SK-N-DZ (cell line): ENCODE results near the gene FBXO36. TPM values are rescaled to one million over a fixed set of nuclear protein-coding genes. Genes with fewer than 3 reads are reported as not detected.
A peak's percentile ranks its signal among the peaks of the same experiment; 100 is the strongest.
"Not testable (repeated sequence)": the region's sequence is repeated elsewhere in the genome, so short reads cannot be mapped to it uniquely, and the experiment has no call there.

ENCODE experiments used
- DNase-seq: peaks from one replicate; pipeline ENCODE4 v3.0.0-alpha.2; 2015; ENCODE audit warnings: low spot score
- polyA plus RNA-seq, 2 experiments: library from polyadenylated mRNA; depleted of rRNA; stranded (reverse); fragments of >200 nt; gene quantifications; 2 replicates each; pipeline ENCODE4 v1.2.3, GENCODE V29; 2014

The FBXO36 gene, protein sequence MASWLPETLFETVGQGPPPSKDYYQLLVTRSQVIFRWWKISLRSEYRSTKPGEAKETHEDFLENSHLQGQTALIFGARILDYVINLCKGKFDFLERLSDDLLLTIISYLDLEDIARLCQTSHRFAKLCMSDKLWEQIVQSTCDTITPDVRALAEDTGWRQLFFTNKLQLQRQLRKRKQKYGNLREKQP
- 2.5 and 4.5 TPM in 2 replicates for polyA plus RNA-seq (2014; cell fraction: cytosol; rRNA removed)
- polyA plus RNA-seq (2014; cell fraction: nucleus; rRNA removed), result 2.5 and 3.4 TPM in 2 replicates

DNA sequence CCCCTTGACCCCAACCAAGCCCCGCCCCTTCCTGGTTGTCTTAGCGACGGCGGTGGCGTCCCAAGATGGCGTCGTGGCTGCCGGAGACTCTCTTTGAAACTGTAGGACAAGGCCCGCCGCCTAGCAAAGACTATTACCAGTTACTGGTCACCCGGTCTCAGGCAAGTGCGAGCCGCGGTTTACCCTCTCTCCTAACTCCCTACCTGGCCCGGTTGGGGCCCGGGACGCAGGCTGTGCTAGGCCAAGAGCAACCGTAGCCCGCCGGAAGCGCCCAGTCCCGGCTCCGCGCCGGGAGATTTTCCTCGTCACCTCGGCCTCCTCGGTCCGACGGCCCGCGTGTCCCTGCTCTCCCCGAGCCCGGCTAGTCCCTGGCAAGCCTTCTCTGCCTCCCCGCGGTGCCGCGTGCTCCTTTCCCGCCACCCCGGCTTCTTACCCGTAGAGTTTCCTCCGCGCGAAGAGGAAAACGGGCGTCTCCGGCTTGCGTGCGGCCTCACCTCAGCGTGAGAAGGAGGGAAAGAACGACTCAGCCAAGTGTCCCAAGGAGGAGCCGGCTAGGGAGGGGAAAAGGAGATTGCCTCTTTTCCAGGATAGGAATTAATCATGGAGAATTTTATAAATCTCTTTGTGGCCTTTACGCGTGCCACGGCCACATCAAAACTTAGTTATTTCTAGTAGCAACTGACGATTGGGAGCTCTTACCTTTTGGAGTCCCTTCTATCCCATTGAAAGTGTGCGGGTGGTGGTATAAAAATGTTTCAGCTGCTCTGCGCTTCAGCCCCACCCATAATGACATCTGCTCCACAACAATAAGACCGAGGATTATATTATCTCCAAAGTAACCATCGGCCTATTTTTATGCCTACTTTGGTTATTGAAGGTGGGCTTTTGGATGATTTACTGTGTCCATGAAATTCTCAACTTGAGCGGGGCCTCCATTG is at the start of gene FBXO36:
TSS of gene FBXO36 (plus strand) at position 55 of the 938 bp plus-strand sequence. CDS start at position 66, 11 bp downstream.
- DNase-seq, result peak; percentile 57

DNA sequence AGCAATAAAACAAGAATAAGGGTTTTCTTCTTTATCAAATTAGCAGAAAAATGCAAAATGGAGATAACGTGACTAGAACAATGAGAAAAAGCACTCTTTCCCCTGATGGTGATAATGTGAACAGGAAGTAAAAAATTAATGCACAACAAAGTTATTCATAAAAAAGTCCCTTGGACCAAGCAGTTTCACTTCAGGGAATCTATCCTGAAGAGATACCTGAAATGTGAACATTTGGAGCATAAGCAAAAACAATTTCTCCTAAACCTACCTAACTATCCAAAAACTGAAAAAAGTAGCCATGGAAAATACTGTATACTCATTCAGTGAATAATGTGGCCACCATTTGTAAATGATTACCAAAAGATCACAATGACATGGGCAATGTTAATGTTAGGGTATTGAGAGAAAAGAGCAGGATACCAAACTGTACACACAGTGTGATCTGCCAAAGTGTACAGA is 49.2 kb upstream of the FBXO36 start:
- no peak for DNase-seq

DNA sequence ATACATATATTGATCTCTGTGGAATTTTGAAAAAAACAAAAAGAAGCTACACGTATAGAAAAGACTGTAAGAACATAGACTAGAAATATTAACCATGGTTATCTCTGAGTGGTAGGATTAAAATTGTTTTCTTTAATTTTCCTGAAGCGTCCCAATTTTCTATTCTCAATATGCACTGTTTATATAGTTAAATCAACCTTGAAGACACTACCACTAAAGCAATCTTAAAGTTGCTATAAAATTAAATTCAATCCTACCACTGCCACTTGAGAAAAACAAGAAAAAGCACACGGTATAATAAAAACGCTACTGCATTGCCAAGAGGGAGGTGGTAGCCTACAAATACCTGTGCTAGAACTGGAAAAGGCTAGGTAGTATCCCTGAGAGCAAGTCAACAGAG is 47.7 kb upstream of the FBXO36 start:
- DNase-seq, result no peak

DNA sequence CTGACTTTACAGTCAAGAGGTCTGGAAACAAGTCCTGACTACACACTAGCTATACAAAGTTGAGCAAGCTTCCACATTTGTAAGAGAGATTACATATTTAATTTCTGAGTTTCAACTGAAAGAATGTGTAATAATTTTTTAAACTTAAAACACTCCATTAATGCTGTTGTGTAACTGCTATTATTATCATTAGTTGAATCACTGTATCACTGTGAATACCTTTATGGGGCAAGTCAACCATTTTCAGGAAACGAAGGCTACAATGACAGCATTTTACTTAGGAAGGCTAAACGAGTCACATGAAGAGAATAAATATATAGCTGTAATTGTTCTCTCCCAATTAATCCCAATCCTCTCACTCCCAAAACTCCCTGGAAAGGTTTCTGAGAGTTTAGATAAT is 46.8 kb upstream of the FBXO36 start:
- no peak for DNase-seq

DNA sequence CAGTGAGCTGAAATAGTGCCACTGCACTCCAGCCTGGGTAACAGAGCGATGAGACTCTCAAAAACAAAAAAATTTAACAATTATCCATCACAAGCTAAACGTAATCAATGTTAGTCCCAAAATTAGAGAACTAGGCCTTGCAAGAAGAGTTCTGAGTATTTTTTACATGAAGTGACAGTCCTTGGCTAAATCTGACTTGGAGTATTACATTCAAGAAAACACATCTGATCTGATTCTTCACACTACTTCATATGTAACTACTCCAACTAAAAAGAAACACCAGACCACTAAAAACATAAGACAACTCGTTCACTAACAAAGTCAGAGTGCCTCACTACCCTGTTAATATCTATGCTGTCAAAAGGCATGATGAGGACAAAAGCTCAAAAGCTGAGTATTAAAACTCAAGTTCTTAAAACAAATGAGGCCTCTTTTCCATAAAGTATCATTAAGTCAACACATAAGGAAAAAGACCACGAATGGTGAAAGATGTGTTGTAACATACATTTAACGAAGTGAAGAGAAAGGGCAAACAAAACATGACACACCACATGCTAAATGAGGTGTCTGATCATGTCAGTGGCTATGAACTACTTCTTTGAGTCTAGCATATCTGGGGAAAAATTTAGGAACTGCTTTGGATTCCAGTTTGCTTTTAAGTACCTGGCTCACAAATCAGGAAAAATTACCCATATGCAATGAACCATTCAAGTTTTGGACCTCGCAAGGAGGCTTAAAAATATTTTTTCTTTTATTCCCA is 42.9 kb upstream of the FBXO36 start:
- no peak for DNase-seq

DNA sequence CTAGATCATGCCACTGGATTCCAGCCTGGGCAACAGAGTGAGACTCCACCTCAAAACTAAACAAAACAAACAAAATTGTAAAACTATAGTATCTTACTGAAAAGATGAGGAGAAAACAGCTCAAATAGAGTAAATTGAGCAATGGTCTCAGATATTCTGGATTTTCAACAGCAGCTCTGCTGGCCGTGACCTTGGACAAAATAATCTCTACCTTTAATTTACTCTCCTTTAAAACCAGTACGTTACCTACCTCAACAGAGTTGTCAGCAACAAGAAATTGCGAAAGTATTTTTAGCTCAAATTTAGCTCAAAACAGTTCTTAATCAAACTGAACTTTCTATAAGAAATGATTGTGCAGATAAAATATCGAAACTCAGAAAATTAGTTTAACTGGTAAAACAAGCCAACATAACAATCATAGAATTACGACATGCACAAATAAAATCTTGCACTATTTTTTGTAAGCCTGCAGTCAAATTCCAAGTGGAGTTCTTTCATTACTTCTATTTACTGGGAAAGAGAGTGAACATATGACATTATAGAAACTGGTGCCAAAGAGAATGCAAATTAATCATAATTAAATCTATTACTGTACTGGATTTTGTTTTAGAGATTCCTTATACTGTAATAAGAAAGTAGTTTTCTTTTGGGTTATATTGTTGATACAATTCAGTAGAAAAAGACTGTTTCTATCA is 41.3 kb upstream of the FBXO36 start:
- DNase-seq, result no peak

DNA sequence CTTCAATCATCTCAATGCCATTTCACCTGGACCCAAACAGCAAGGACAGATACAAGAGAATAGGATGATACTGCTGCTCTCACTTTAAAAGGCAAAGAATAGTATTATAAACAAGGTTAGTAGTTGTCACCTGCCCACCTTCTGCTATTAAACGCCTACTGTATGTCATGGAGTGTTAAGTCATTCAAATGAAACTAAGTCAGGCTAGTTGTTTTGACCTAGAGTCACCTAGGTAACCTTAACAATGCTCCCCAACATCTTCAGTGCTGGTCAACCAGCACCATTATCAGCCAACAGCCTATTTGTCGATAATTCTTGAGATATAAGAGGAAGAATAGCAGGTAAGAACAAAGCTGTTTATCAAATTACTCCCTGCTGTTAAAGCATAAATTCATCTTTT is 39.7 kb upstream of the FBXO36 start:
- DNase-seq, result no peak

DNA sequence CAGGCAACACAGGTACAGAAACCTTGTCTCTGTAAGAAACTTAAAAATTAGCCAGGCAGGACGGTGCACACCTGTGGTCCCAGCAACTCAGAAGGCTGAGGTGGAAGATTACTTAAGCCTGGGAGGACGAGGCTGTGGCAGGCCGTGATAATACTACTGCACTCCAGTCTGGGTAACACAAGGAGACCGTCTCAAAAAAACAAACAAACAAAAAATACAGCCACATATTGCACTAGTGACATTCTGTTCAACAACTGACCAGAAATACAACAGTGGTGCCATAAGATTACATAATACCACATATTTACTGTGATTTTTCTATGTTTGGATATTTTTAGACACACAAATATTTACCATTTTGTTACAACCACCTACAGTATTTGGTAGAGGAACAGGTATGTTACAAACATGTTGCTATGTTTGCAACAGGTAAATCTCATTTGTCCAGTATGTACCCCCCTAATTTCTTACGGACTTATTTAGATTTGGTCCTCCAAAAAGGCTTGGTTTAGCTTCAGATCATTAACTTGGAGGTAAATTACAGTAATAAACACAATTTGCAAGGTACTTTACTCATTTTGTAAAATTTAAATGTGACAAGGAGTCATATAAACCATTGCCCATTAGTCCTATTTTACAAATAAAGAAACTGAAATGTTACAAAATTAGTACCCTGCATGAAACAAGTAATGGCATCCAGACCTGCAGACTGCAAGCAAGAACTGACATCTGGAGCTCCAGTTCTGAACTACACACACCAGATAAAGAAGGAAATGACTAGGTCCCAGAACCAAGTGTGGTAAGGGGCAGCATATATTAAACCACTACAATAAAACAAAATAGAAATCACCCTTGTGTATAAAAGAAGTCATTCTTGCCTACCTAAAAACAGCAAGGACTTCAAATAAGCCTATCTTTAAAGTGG is 37.3 kb upstream of the FBXO36 start:
- DNase-seq, result no peak

DNA sequence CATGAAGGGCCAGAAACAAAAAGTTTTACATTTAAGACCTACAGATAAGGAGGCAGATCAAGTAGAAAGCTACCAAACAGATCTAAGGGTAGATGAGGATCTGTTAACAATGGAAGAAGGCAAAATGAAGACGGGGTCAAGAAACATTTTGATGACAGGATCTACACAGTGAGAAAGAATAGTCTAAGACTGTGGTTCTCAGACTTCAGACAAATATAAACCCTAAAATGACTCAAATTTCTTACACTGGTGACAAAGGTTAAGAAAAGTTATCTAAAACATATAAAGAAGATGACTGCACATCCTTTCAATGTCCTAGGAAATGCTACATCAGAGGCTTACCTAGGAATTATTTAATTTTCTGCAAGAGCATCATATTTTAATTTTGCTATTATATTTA is 34.9 kb upstream of the FBXO36 start:
- no peak for DNase-seq

DNA sequence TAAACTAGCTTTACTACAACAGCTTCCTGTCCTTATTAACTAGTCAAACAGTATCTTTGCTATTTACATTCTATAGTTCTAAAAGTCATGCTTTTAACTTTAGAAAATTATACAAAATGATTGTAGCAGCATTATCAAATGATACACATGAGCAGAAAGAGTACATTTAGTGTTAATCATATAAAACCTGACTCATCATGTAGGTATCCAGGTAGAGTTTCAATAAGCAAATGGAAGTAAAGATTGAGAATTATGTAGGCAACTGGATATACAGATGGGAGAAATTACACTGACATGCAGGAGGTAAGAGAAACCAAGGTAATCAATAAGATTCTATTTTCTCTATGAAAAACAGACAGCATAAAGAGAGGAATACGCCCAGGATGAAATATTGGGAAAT is 34.3 kb upstream of the FBXO36 start:
- no peak for DNase-seq

DNA sequence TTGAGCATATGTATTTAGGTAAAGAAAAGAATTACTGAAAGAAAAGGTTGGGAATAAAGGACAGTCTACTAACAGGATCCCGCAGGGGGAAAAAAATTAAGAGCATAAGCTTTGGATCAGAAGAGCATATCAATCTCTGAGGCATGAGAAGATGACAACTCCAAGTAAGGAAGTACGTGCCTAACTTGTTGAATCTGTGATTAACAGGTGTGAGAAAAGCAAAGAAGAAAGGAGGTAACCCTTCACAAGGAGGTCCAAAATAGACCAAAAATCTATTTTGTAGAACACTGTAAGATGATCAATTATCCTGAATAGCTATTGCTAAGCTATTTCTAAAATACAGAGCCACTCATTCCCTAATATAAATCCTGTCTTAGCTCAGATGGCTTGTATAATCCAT is 33.3 kb upstream of the FBXO36 start:
- no peak for DNase-seq

DNA sequence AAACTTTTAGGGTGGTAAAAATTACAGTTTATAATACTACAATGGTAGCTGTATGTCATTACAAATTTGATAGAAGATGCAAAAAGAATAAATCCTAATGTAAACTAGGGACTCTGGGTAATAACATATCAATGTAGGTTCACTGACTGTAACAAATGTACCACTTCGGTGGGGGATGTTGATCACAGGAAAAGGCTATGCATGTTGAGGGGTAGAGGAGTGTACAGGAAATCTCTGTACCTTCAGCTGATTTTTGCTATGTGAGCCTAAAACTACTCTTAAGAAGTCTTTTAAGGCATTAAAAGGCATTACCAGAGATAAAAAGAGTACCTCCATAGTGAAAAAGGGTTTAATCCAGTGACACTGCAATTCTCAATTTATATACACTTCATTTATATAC is 25.4 kb upstream of the FBXO36 start:
- DNase-seq, result no peak

DNA sequence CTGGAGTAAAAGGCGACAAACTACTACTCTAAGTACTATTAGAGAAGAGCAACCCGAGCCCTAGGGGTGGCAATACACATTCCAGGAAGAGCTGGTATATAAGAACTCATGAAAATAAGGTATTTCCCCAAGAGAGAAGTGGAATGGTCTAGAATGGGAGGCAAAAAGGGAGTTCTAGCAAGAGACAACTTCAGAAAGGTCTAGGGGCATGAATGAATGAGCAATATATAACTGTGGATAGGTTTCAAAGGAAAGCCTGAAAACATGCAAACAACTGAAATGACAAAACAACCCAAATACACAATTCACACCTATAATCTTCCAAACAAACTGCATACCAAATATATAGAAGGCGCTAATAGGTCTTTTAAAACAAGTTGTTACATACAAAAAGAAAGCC is 22.7 kb upstream of the FBXO36 start:
- DNase-seq, result no peak

DNA sequence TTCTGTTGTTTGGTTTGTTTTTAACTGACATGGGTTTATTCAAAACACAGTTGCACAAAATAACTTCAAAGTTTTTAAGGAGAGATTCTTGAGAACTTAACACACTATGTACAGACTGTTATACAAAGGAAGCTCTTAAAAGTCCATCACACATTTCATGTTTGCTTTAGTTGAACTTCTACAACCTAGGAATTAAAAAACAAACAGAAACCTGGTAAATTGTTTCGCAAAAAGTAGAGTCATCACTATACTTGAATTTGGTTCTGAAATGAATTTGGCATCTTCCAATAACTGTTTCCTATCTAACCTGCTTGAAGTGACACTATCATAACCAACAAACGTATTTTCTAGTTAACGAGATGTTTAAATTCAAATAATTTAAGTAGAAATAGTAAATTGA is 22.3 kb upstream of the FBXO36 start:
- no peak for DNase-seq

DNA sequence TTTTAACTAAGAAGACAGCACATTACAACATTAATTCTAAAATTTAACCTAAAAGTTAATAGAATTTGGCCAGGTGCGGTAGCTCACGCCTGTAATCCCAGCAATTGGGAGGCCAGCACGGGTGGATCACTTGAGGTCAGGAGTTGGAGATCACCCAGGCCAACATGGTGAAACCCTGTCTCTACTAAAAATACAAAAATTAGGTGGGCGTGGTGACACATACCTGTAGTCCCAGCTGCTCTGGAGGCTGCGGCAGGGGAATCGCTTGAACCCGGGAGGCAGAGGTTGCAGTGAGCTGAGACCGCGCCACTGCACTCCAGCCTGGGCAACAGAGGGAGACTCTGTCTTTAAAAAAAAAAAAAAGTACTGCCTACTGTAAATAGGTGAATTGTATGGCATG is 21.8 kb upstream of the FBXO36 start:
- DNase-seq, result not testable (repeated sequence)

DNA sequence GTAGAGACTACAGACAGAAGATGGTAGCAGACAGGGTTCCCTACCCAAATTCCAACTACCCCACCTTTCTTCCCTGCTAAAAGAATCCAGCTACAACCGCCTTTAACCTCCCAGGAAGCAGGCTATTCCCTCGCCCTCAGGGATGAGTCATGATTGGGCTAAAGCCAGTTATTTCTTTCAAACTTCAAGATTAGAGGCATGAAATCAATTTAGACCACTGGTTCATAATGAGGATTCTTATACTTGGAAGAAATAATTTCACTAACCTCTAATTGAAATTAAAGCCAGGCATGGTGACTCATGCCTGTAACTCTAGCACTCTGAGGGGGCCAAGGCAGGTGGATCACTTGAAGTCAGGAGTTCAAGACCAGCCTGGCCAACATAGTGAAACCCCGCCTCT is 20.5 kb upstream of the FBXO36 start:
- no peak for DNase-seq

DNA sequence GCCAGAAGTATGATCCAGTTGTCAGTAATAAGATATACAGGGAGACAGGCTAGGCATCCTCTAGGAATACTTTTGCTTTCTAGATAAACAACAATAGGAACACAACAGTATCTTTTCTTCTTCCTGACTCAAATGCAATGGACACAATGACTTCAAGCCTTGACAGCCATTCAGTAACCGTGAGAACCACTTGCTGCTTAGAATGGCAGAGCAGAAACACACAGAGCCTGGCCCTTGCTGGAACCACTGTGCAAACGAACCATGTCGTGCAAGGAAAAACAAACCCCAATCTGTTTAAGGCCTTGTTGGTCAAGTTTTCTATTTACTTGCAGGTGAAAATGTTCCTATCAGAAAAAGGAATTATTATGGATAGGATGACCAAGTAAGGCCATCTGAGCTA is 19.3 kb upstream of the FBXO36 start:
- no peak for DNase-seq

DNA sequence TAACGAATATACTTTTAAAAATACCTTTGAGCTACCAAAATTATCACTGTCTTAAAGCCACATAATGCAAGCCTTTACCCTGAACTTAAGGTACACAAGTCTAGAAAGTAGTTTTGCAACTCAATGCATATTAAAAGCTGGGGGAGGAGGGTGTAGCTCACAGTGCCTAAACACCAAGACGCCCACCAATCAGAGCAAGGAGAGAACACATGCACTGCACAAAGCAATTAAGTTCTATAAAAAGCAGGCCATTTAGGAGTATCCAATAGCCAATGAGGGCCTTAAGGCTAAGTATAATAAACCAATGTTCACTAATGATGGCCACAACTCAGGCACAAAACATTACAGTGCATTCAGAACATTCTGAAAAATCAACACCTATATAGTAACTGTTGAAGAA is 16.7 kb upstream of the FBXO36 start:
- DNase-seq, result no peak

DNA sequence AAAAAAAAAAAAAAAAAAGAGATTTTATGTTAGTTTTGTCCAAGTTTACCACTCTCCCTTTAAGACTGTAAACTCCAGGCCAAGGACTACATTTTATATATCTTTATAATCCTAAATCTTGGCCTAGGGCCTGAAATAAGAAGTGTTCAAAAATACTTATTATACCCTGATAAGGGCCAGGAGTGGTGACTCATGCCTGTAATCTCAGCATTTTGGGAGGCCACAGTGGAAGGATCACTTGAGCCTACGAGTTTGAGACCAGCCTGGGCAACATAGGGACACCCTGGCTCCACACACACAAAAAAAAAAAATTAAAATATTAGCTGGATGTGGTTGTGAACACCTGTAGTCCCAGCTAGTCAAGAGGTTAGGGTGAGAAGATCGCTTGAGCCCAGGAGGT is 13.2 kb upstream of the FBXO36 start:
- no peak for DNase-seq

DNA sequence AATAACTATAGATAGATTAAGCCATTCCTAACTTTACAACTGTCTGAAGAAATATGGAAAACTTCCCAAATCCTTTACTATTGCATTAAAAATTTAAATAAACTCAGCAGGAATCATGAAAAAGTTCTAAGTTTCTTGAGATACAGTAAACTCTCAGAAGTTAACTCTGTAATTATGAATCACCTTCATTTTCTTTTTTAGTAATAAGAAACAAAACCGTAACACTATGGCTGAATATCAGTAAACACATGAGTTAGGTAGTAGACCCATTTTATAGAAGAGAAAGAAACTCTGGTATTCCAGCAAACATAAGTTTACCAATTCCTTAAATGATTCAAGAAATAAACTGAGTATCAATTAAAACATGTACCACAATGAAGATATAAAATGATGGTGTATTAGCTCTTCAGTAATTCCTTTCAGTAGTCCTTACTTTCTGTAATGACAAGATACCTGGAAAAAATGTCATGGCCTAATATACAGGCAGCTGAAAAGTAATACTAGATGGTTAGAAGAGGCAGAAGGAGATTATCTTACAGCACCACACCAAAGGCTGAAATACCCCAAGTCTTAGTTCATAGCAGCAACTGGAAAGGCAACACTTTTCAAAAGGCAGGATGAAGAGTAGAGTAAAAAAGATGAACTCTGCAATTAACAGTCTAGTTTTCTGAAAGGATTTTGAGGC is 12.0 kb upstream of the FBXO36 start:
- no peak for DNase-seq
